ENCODE results near the gene SLC1A2. TPM values are rescaled to one million over a fixed set of nuclear protein-coding genes. Genes with fewer than 3 reads are reported as not detected.

SLC1A2 gene
- total RNA-seq, 1 experiment from 2014 or later: 0.50 TPM

GRCh38 chr11:35358391-35358790 lies 61.0 kb downstream of the SLC1A2 start:
- no peaks in the 10 kb centered on the region for H3K9me3 ChIP-seq (ENCODE audit: control insufficient read depth, low read depth, low read length)
- H4K91ac ChIP-seq (ENCODE audit: insufficient read length, low read depth, low read length): no peak overlapping the region
- no peak overlapping the region for H3K4me3 Mint-ChIP-seq
- no peak overlapping the region for H4K5ac ChIP-seq (ENCODE audit: insufficient read length, low read depth, low read length)
- no peak overlapping the region for H3K4ac ChIP-seq (ENCODE audit: low read depth, low read length)
- H3K9me3 Mint-ChIP-seq: no peaks in the 10 kb centered on the region
- DNase-seq: no peak
- no peak overlapping the region for H3K9ac ChIP-seq (ENCODE audit: extremely low read depth, insufficient read length, low read length)
- H3T11ph ChIP-seq (ENCODE audit: low read length): no peak overlapping the region
- no peak overlapping the region for H3K18ac ChIP-seq (ENCODE audit: insufficient read length, low read depth, low read length)
- no peak overlapping the region for H4K8ac ChIP-seq (replicated peaks; ENCODE audit: insufficient read length, low read depth, low read length)
- no peaks in the 10 kb centered on the region for H3K79me2 ChIP-seq (ENCODE audit: insufficient read depth, low read length)
- no peak overlapping the region for H3K27ac ChIP-seq (ENCODE audit: insufficient read length, low read depth, low read length)
- no peak overlapping the region for H2AFZ ChIP-seq (ENCODE audit: low read length)
- TF ChIP-seq CTCF (conservative IDR thresholded peaks at IDR 0.05): no peak
- no peaks in the 10 kb centered on the region for H3K79me1 ChIP-seq (ENCODE audit: insufficient read depth, low read depth, low read length, poor library complexity, severe bottlenecking)
- H3K4me1 Mint-ChIP-seq: no peaks in the 10 kb centered on the region
- H3K4me1 ChIP-seq (ENCODE audit: insufficient read depth, low read length): no peaks in the 10 kb centered on the region
- no peak overlapping the region for H3K14ac ChIP-seq (ENCODE audit: insufficient read depth, low read length)
- no peak overlapping the region for H2BK15ac ChIP-seq (ENCODE audit: low read depth, low read length)
- no peak overlapping the region for H3K23ac ChIP-seq (ENCODE audit: insufficient read length, low read depth, low read length)
- H2BK5ac ChIP-seq (ENCODE audit: insufficient read length, low read length): no peak overlapping the region
- no peak overlapping the region for H2BK20ac ChIP-seq (ENCODE audit: low read depth, low read length, poor library complexity, severe bottlenecking)
- no peaks in the 10 kb centered on the region for H3K23me2 ChIP-seq (ENCODE audit: insufficient read length, low read depth, low read length, poor library complexity, severe bottlenecking)
- no peaks in the 10 kb centered on the region for H3K27me3 ChIP-seq (ENCODE audit: insufficient read depth, low read length)
- no peak overlapping the region for H3K56ac ChIP-seq (ENCODE audit: insufficient read length, low read depth, low read length)
- H3K4me2 ChIP-seq (ENCODE audit: insufficient read depth, insufficient read length, low read length): no peak overlapping the region
- no peaks in the 10 kb centered on the region for H3K36me3 Mint-ChIP-seq (ENCODE audit: insufficient read depth in 1 of 3, low read depth in 3 of 3)
- no peak overlapping the region for H2BK120ac ChIP-seq (ENCODE audit: low read depth, low read length, poor library complexity, severe bottlenecking)
- H3K27me3 Mint-ChIP-seq (ENCODE audit: low read depth): peaks cover 10% of the 10 kb centered on the region
- H4K20me1 ChIP-seq (ENCODE audit: control insufficient read depth, insufficient read depth, insufficient read length): no peaks in the 10 kb centered on the region
- no peak overlapping the region for H2BK12ac ChIP-seq (ENCODE audit: insufficient read length, low read depth, low read length)
- no peak overlapping the region for H3K27ac Mint-ChIP-seq
- H2AK5ac ChIP-seq (ENCODE audit: insufficient read length, low read length): no peak overlapping the region

All from H9 (cell line).